Neural progenitor cell (in vitro differentiated cells): ENCODE measurements around the gene TTLL5.

ENCODE experiments used
- EZH2 ChIP-seq: fragments of 200-600 bp; sonication (generic); IDR thresholded peaks from 2 replicates; pipeline ENCODE4 v1.6.1; 2017; ENCODE audit warnings: antibody characterized with exemption, mild to moderate bottlenecking, moderate library complexity
- TF ChIP-seq, protein P1 (sequence below): fragments of 200-600 bp; sonication (generic); IDR thresholded peaks from 2 replicates; pipeline ENCODE4 v1.5.1; 2017; ENCODE audit warnings: antibody characterized with exemption, mild to moderate bottlenecking

DNA sequence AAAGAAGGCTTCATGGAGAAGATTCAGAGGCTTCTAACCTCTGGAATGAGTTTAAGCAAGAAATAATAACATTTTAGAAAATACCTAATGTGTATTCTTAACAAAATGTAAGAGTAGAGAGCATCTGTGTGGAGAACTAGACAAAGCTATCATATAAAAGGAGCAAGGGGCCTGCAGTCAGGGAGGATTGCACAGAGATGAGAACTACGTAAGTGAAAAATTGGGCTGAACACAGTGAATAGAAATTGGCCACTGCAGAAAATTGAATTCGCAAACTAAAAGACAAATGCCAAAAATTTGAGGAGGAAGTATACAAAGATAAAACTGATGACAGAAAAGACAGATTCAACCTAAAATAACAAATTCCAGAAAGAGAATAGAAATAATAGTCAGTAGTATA, 227.9 kb downstream of the TTLL5 start:
- TF ChIP-seq, protein P1, sequence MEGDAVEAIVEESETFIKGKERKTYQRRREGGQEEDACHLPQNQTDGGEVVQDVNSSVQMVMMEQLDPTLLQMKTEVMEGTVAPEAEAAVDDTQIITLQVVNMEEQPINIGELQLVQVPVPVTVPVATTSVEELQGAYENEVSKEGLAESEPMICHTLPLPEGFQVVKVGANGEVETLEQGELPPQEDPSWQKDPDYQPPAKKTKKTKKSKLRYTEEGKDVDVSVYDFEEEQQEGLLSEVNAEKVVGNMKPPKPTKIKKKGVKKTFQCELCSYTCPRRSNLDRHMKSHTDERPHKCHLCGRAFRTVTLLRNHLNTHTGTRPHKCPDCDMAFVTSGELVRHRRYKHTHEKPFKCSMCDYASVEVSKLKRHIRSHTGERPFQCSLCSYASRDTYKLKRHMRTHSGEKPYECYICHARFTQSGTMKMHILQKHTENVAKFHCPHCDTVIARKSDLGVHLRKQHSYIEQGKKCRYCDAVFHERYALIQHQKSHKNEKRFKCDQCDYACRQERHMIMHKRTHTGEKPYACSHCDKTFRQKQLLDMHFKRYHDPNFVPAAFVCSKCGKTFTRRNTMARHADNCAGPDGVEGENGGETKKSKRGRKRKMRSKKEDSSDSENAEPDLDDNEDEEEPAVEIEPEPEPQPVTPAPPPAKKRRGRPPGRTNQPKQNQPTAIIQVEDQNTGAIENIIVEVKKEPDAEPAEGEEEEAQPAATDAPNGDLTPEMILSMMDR, result no peak
- no peak for TF ChIP-seq EZH2
